IMR-90 (cell line): ENCODE results near the gene FAM20C. TPM values are rescaled to one million over a fixed set of nuclear protein-coding genes. Genes with fewer than 3 reads are reported as not detected.

ENCODE experiments used
- ATAC-seq: fragments of 200-7000 bp; cut with Tn5 transposase; 2 replicates; pipeline ENCODE4 v1.9.1; 2020; ENCODE audit warnings: low read depth, mild to moderate bottlenecking, moderate library complexity
- BruUV-seq: library from RNA; stranded (reverse); fragments of 400-500 nt; replicated peaks from 2 replicates; lab custom pipeline; 2021; lab: Mats Ljungman, UMichigan
- CTCF ChIA-PET: fragments of 300-600 bp; formaldehyde crosslinking; extraction: SDS; loops from one replicate; lab custom pipeline; 2021; ENCODE audit warnings: antibody characterized with exemption; lab: Yijun Ruan, JAX
- POLR2A ChIA-PET: fragments of 300-600 bp; sonication (Branson Sonifier 250); formaldehyde crosslinking; loops from one replicate; lab custom pipeline; 2022; ENCODE audit warnings: antibody characterized with exemption; ENCODE audit not compliant: unreplicated experiment; lab: Charles Lee
- DNase-seq: peaks from one replicate; pipeline ENCODE4 v3.0.0; 2013
- H2AFZ ChIP-seq: replicated peaks from 2 replicates; pipeline ENCODE3; 2013; ENCODE audit warnings: low read length, mild to moderate bottlenecking; ENCODE audit not compliant: poor library complexity
- H2AK5ac ChIP-seq: 2 replicates; pipeline ENCODE4 v1.6.1; 2013; ENCODE audit warnings: low read depth, low read length, inconsistent platforms
- H2AK9ac ChIP-seq: replicated peaks from 2 replicates; pipeline ENCODE3; 2013; ENCODE audit warnings: mild to moderate bottlenecking, low read depth, low read length, moderate library complexity; ENCODE audit not compliant: poor library complexity
- H2BK120ac ChIP-seq: 2 replicates; pipeline ENCODE4 v1.6.1; 2013; ENCODE audit warnings: low read depth, low read length, inconsistent platforms
- H2BK15ac ChIP-seq: 3 replicates; pipeline ENCODE4 v1.6.1; 2013; ENCODE audit warnings: low read depth, low read length, inconsistent platforms
- H2BK20ac ChIP-seq: 2 replicates; pipeline ENCODE4 v1.6.1; 2013; ENCODE audit warnings: low read depth, mild to moderate bottlenecking, inconsistent platforms, low read length, moderate library complexity
- H2BK5ac ChIP-seq: 2 replicates; pipeline ENCODE4 v1.6.1; 2013; ENCODE audit warnings: mild to moderate bottlenecking, low read depth, low read length, inconsistent platforms; ENCODE audit not compliant: poor library complexity, severe bottlenecking
- H3K14ac ChIP-seq: replicated peaks from 2 replicates; pipeline ENCODE4 v1.6.1; 2013; ENCODE audit warnings: low read depth, low read length, inconsistent platforms
- H3K18ac ChIP-seq: 2 replicates; pipeline ENCODE4 v1.6.1; 2013; ENCODE audit warnings: low read depth, low read length, control low read depth
- H3K23ac ChIP-seq: 2 replicates; pipeline ENCODE4 v1.6.1; 2013; ENCODE audit warnings: low read depth, low read length, inconsistent platforms
- H3K27ac ChIP-seq: 2 replicates; pipeline ENCODE4 v1.5.1; 2013; ENCODE audit warnings: mild to moderate bottlenecking, control low read depth, low read length; ENCODE audit not compliant: insufficient read depth
- H3K27me3 ChIP-seq: 2 replicates; pipeline ENCODE4 v1.6.1; 2013; ENCODE audit warnings: low read length; ENCODE audit not compliant: control insufficient read depth, insufficient read depth
- H3K36me3 ChIP-seq: 2 replicates; pipeline ENCODE4 v1.6.1; 2013; ENCODE audit warnings: low read length, mixed read lengths; ENCODE audit not compliant: control insufficient read depth, insufficient read depth
- H3K4ac ChIP-seq: 2 replicates; pipeline ENCODE4 v1.6.1; 2013; ENCODE audit warnings: low read depth, low read length, inconsistent platforms
- H3K4me1 ChIP-seq: 2 replicates; pipeline ENCODE4 v1.6.1; 2013; ENCODE audit warnings: low read length, mixed read lengths; ENCODE audit not compliant: control insufficient read depth, insufficient read depth
- H3K4me2 ChIP-seq: 2 replicates; pipeline ENCODE4 v1.6.1; 2013; ENCODE audit warnings: low read depth, mild to moderate bottlenecking, control low read depth, low read length, moderate library complexity
- H3K4me3 ChIP-seq: 2 replicates; pipeline ENCODE4 v1.5.1; 2013; ENCODE audit warnings: low read depth, mild to moderate bottlenecking, control low read depth, low read length, moderate library complexity; ENCODE audit not compliant: insufficient read depth
- H3K56ac ChIP-seq: 2 replicates; pipeline ENCODE4 v1.6.1; 2013; ENCODE audit warnings: low read length, inconsistent platforms; ENCODE audit not compliant: insufficient read depth; ENCODE audit errors: extremely low read depth
- H3K79me1 ChIP-seq, 2 experiments: 2 replicates each; pipeline ENCODE4 v1.6.1; 2013; ENCODE audit warnings: low read length in 2 of 2, inconsistent platforms in 1 of 2, low read depth in 1 of 2
- H3K9ac ChIP-seq: 2 replicates; pipeline ENCODE4 v1.6.1; 2013; ENCODE audit warnings: low read depth, low read length, control low read depth
- H3K9me1 ChIP-seq: 2 replicates; pipeline ENCODE4 v1.6.1; 2013; ENCODE audit warnings: low read length, inconsistent platforms; ENCODE audit not compliant: insufficient read depth
- H3K9me3 ChIP-seq: 2 replicates; pipeline ENCODE4 v1.6.1; 2013; ENCODE audit warnings: low read length; ENCODE audit not compliant: control insufficient read depth, insufficient read depth
- H4K20me1 ChIP-seq: 2 replicates; pipeline ENCODE4 v1.6.1; 2013; ENCODE audit warnings: low read length, inconsistent platforms; ENCODE audit not compliant: insufficient read depth
- H4K5ac ChIP-seq: 2 replicates; pipeline ENCODE4 v1.6.1; 2013; ENCODE audit warnings: mild to moderate bottlenecking, low read depth, low read length, control low read depth
- H4K8ac ChIP-seq, 2 experiments: 2 replicates each; pipeline ENCODE4 v1.6.1; 2013; ENCODE audit warnings: low read depth in 2 of 2, low read length in 2 of 2, control low read depth in 1 of 2, inconsistent platforms in 1 of 2
- H4K91ac ChIP-seq: 2 replicates; pipeline ENCODE4 v1.6.1; 2013; ENCODE audit warnings: low read depth, low read length, inconsistent platforms; ENCODE audit not compliant: insufficient read depth
- BHLHE40 ChIP-seq: fragments of 150-350 bp; IDR thresholded peaks from 2 replicates; pipeline ENCODE4 v1.6.1; 2016; ENCODE audit warnings: mild to moderate bottlenecking, low read depth, low read length
- CHD1 ChIP-seq: IDR thresholded peaks from 2 replicates; pipeline ENCODE4 v1.6.1; 2012; ENCODE audit warnings: low read depth, low read length, improper control_type of control experiment
- CTCF ChIP-seq: conservative IDR thresholded peaks from 2 replicates; pipeline ENCODE4 v1.5.1; 2012; ENCODE audit warnings: mild to moderate bottlenecking, low read depth, low read length, improper control_type of control experiment
- MAFK ChIP-seq: IDR thresholded peaks from 2 replicates; pipeline ENCODE4 v1.6.1; 2012; ENCODE audit warnings: low read depth, low read length, improper control_type of control experiment
- MXI1 ChIP-seq: IDR thresholded peaks from 2 replicates; pipeline ENCODE4 v1.6.1; 2012; ENCODE audit warnings: low read depth, mild to moderate bottlenecking, low read length, moderate library complexity, borderline replicate concordance
- NFE2L2 ChIP-seq: fragments of 150-350 bp; IDR thresholded peaks from 2 replicates; pipeline ENCODE4 v1.6.1; 2016; ENCODE audit warnings: low read depth, mild to moderate bottlenecking, low read length
- POLR2A ChIP-seq: IDR thresholded peaks from 2 replicates; pipeline ENCODE4 v1.6.1; 2012; ENCODE audit warnings: mild to moderate bottlenecking, low read depth, low read length
- RAD21 ChIP-seq: IDR thresholded peaks from 2 replicates; pipeline ENCODE4 v1.6.1; 2012; ENCODE audit warnings: low read length, improper control_type of control experiment
- WGBS, 2 experiments: methylation state at CpG; one replicate each; pipeline versions ENCODE4 v1.1.5 to v1.1.7; 2013; ENCODE audit warnings: missing lambda C conversion rate in 2 of 2; ENCODE audit not compliant: insufficient read length in 1 of 2; ENCODE audit errors: extremely low coverage in 2 of 2; 5-methylcytosine and 5-hydroxymethylcytosine counted together
- dilution Hi-C: fragments of 300-500 bp; cut with HindIII; formaldehyde crosslinking; loops from one replicate; pipeline ENCODE4 v1.14.3; 2018; ENCODE audit warnings: low sequenced_read_pairs; ENCODE audit not compliant: unreplicated experiment
- in situ Hi-C: fragments of 300-500 bp; cut with MboI; formaldehyde crosslinking; loops from 3 replicates; pipeline ENCODE4 v1.14.3; 2019; ENCODE audit warnings: low sequenced_read_pairs, inconsistent platforms, mixed read lengths
- intact Hi-C: fragments of 100-400 bp; cut with micrococcal nuclease; formaldehyde crosslinking; loops from 2 replicates; pipeline ENCODE4 v1.10.0; 2022
- polyA plus RNA-seq, 3 experiments: library from polyadenylated mRNA; depleted of rRNA; stranded (reverse); fragments of >200 nt; gene quantifications; 2 replicates each; pipeline ENCODE4 v1.2.3, GENCODE V29; 2012; ENCODE audit warnings: low replicate concordance in 1 of 3
- total RNA-seq: library from RNA; depleted of rRNA; stranded (reverse); fragments of >200 nt; gene quantifications from 2 replicates; pipeline ENCODE4 v1.2.3, GENCODE V29; 2012
- TF ChIP-seq, protein P1 (sequence below): fragments of 150-350 bp; IDR thresholded peaks from 2 replicates; pipeline ENCODE4 v1.6.1; 2016; ENCODE audit warnings: low read depth, mild to moderate bottlenecking, low read length, moderate library complexity, borderline replicate concordance

The FAM20C gene
- total and polyA plus RNA-seq, 2 of the 4 experiments (the other 2 are of a cell fraction) = 7.7 to 36.6 TPM

DNA sequence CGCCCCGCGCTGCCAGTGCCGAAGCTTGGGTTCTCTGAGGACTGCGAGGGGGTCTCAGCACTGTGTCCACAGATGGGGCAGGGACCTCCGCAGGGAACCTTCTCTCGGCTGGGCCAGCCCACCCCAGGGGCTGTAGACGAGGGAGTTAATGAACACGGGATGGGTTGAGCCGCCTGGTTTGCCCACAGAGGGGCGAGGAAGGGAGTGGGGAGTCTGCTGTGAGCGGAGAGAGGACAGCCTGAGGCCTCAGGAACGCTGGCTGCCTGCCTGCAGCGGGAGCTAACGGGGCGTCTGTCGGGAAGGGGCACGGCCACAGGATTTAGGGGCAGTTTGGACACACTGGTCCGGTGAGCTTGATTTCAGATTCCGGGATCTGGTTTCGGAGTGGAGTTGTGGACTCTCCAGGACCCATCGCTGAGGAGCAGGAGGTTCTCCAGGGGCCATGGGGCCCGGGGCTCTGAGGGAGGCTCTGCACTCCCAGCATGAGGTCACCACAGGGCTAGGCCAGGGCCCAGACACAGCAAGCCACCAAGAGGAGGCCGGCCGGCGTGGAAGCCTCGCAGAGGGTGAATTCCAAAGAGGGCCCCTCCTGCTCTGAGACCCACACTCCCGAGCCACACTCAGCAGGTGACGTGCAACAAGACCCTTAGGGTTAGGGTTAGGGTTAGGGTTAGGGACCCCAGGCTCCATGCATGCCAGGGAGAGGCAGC, 19.0 kb upstream of the FAM20C start:
- no peak overlapping the region for H2BK15ac ChIP-seq
- H4K8ac ChIP-seq = no peak overlapping the region
- ATAC-seq (no peak), DNase-seq (no peak)
- peak overlapping the region; percentile 35 for H2AFZ ChIP-seq
- ChIA-PET POLR2A (no interaction called here), CTCF (no interaction called here)
- in situ Hi-C loops = no loop called here
- no peaks in the 10 kb centered on the region for H3K9me1 ChIP-seq
- H3K79me1 ChIP-seq = no peaks in the 10 kb centered on the region
- no peak overlapping the region for H3K4me3 ChIP-seq
- no peak overlapping the region for H3K23ac ChIP-seq
- H2BK5ac ChIP-seq = no peak overlapping the region
- H3K14ac ChIP-seq = no peak overlapping the region
- no peaks in the 10 kb centered on the region for H4K20me1 ChIP-seq
- no peak overlapping the region for H2AK5ac ChIP-seq
- H3K4me2 ChIP-seq = no peak overlapping the region
- H2BK20ac ChIP-seq = no peak overlapping the region
- H2BK120ac ChIP-seq = no peak overlapping the region
- intact Hi-C loops = no loop called here
- BruUV-seq = no TSS peak
- H2AK9ac ChIP-seq = no peak overlapping the region
- WGBS, 2 experiments = 65% methylated on average over 13 of the region's 29 CpGs; no CpG with 5 or more reads in 1 of the 2 experiments
- no peaks in the 10 kb centered on the region for H3K36me3 ChIP-seq
- no peak overlapping the region for H3K18ac ChIP-seq
- H3K27ac ChIP-seq = no peak overlapping the region
- no peak overlapping the region for H3K56ac ChIP-seq
- no peaks in the 10 kb centered on the region for H3K9me3 ChIP-seq
- H3K4ac ChIP-seq = no peak overlapping the region
- H3K27me3 ChIP-seq = peaks cover 14% of the 10 kb centered on the region
- TF ChIP-seq MXI1 (no peak), POLR2A (no peak), BHLHE40 (no peak), MAFK (no peak), CHD1 (no peak), RAD21 (no peak), CTCF (no peak), NFE2L2 (no peak)
- TF ChIP-seq, protein P1, sequence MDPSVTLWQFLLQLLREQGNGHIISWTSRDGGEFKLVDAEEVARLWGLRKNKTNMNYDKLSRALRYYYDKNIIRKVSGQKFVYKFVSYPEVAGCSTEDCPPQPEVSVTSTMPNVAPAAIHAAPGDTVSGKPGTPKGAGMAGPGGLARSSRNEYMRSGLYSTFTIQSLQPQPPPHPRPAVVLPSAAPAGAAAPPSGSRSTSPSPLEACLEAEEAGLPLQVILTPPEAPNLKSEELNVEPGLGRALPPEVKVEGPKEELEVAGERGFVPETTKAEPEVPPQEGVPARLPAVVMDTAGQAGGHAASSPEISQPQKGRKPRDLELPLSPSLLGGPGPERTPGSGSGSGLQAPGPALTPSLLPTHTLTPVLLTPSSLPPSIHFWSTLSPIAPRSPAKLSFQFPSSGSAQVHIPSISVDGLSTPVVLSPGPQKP = no peak
- H3K4me1 ChIP-seq = no peaks in the 10 kb centered on the region
- dilution Hi-C loops = no loop called here
- no peak overlapping the region for H4K5ac ChIP-seq
- no peak overlapping the region for H3K9ac ChIP-seq
- no peak overlapping the region for H4K91ac ChIP-seq
